H1 (cell line): Measurements from ENCODE around the gene RILP. TPM values are rescaled to one million over a fixed set of nuclear protein-coding genes. Genes with fewer than 3 reads are reported as not detected.
A peak's percentile ranks its signal among the peaks of the same experiment; 100 is the strongest.

Experiments
- CTCF ChIA-PET: fragments of 300-600 bp; sonication (Branson Sonifier 250); formaldehyde crosslinking; loops from one replicate; lab custom pipeline; 2021; ENCODE audit not compliant: partially characterized antibody; lab: Charles Lee
- POLR2A ChIA-PET: fragments of 300-600 bp; sonication (Branson Sonifier 250); formaldehyde crosslinking; loops from one replicate; lab custom pipeline; 2021; ENCODE audit warnings: inconsistent platforms; ENCODE audit not compliant: partially characterized antibody; lab: Charles Lee
- DNase-seq, 2 experiments: peaks; one replicate each; pipeline versions ENCODE4 v3.0.0 to v3.0.0-alpha.2; 2010 to 2022; ENCODE audit warnings: low spot score in 2 of 2, low read depth in 1 of 2, mixed read lengths in 1 of 2
- FAIRE-seq: peaks from 2 replicates; lab custom pipeline; 2011; peaks lifted over from hg19 to GRCh38; lab: Jason Lieb, UNC
- H2AFZ ChIP-seq: 2 replicates; pipeline ENCODE4 v1.8.1; 2012; ENCODE audit warnings: low read length, inconsistent platforms
- H2AK5ac ChIP-seq: 2 replicates; pipeline ENCODE4 v1.6.1; 2013; ENCODE audit warnings: low read depth, low read length
- H2BK120ac ChIP-seq: replicated peaks from 2 replicates; pipeline ENCODE3; 2013; ENCODE audit warnings: low read depth, low read length, inconsistent platforms
- H2BK12ac ChIP-seq: 2 replicates; pipeline ENCODE4 v1.6.1; 2013; ENCODE audit warnings: low read depth, low read length
- H2BK15ac ChIP-seq: 2 replicates; pipeline ENCODE4 v1.6.1; 2013; ENCODE audit warnings: low read length
- H2BK20ac ChIP-seq: 2 replicates; pipeline ENCODE4 v1.6.1; 2013; ENCODE audit warnings: low read length
- H2BK5ac ChIP-seq: 2 replicates; pipeline ENCODE4 v1.6.1; 2013; ENCODE audit warnings: low read depth, low read length
- H3K14ac ChIP-seq: 2 replicates; pipeline ENCODE4 v1.6.1; 2013; ENCODE audit warnings: inconsistent platforms; ENCODE audit not compliant: insufficient read length
- H3K18ac ChIP-seq: 2 replicates; pipeline ENCODE4 v1.6.1; 2013; ENCODE audit warnings: low read length; ENCODE audit errors: extremely low read depth
- H3K23ac ChIP-seq: 2 replicates; pipeline ENCODE4 v1.6.1; 2013; ENCODE audit warnings: inconsistent platforms; ENCODE audit not compliant: insufficient read length
- H3K23me2 ChIP-seq: 2 replicates; pipeline ENCODE4 v1.6.1; 2013; ENCODE audit warnings: low read depth, low read length
- H3K27ac ChIP-seq: 2 replicates; pipeline ENCODE4 v1.6.1; 2011; ENCODE audit warnings: low read depth, low read length, inconsistent platforms
- H3K27me3 ChIP-seq, 4 experiments: replicated peaks in 1 of 4; 1 replicate in 1 of 4; 2 replicates in 3 of 4; pipeline versions ENCODE4 v1.6.1 to v1.8.1; 2011 to 2013; ENCODE audit warnings: low read length in 3 of 4, mild to moderate bottlenecking in 3 of 4, inconsistent platforms in 2 of 4, mixed read lengths in 2 of 4, moderate library complexity in 1 of 4; ENCODE audit not compliant: control insufficient read depth in 3 of 4, insufficient read depth in 3 of 4; ENCODE audit errors: extremely low read depth in 1 of 4
- H3K36me3 ChIP-seq, 4 experiments: 2 replicates each; pipeline versions ENCODE4 v1.6.1 to v1.8.1; 2011 to 2013; ENCODE audit warnings: mild to moderate bottlenecking in 4 of 4, low read length in 3 of 4, moderate library complexity in 2 of 4, control low read depth in 1 of 4, inconsistent platforms in 1 of 4; ENCODE audit not compliant: insufficient read depth in 4 of 4, control insufficient read depth in 2 of 4
- H3K4ac ChIP-seq: replicated peaks from 2 replicates; pipeline ENCODE3; 2013; ENCODE audit warnings: low read length, low read depth, mixed read lengths, inconsistent platforms; ENCODE audit not compliant: insufficient read length
- H3K4me1 ChIP-seq, 4 experiments: replicated peaks in 1 of 4; 1 replicate in 1 of 4; 2 replicates in 3 of 4; pipeline versions ENCODE4 v1.6.1 to v1.8.1; 2011 to 2013; ENCODE audit warnings: low read length in 3 of 4, inconsistent platforms in 2 of 4, mixed read lengths in 1 of 4; ENCODE audit not compliant: insufficient read depth in 4 of 4, control insufficient read depth in 3 of 4
- H3K4me2 ChIP-seq, 2 experiments: 2 replicates each; pipeline versions ENCODE4 v1.6.1 to v1.8.1; 2011 to 2013; ENCODE audit warnings: low read depth in 2 of 2, low read length in 2 of 2, control low read depth in 1 of 2, inconsistent platforms in 1 of 2, mild to moderate bottlenecking in 1 of 2; ENCODE audit not compliant: insufficient read depth in 1 of 2
- H3K4me3 ChIP-seq, 4 experiments: fragments of 200-600, 300-600 bp in 1 of 4; sonication (generic), shearing (Covaris generic), sonication (Bioruptor Twin) in 1 of 4; 2 replicates each; pipeline versions ENCODE4 v1.5.1 to v1.8.1; 2011 to 2016; ENCODE audit warnings: low read length in 4 of 4, low read depth in 3 of 4, control low read depth in 2 of 4, inconsistent platforms in 2 of 4, mild to moderate bottlenecking in 2 of 4, mixed read lengths in 1 of 4, moderate library complexity in 1 of 4; ENCODE audit not compliant: insufficient read depth in 2 of 4; ENCODE audit errors: extremely low read depth in 1 of 4
- H3K56ac ChIP-seq: replicated peaks from 2 replicates; pipeline ENCODE3; 2013; ENCODE audit warnings: low read depth, mild to moderate bottlenecking, mixed read lengths, low read length, inconsistent platforms; ENCODE audit not compliant: insufficient read length
- H3K79me1 ChIP-seq: 2 replicates; pipeline ENCODE4 v1.6.1; 2013; ENCODE audit warnings: low read depth, low read length, control low read depth
- H3K79me2 ChIP-seq, 2 experiments: 2 replicates each; pipeline versions ENCODE4 v1.6.1 to v1.8.1; 2012 to 2013; ENCODE audit warnings: low read length in 2 of 2, mild to moderate bottlenecking in 2 of 2, inconsistent platforms in 1 of 2; ENCODE audit not compliant: insufficient read depth in 2 of 2, control insufficient read depth in 1 of 2
- H3K9ac ChIP-seq, 4 experiments: replicated peaks in 1 of 4; 1 replicate in 1 of 4; 2 replicates in 3 of 4; pipeline versions ENCODE4 v1.6.1 to v1.8.1; 2011 to 2013; ENCODE audit warnings: low read depth in 3 of 4, low read length in 3 of 4, control low read depth in 2 of 4, mild to moderate bottlenecking in 2 of 4, moderate library complexity in 2 of 4, inconsistent platforms in 1 of 4; ENCODE audit errors: extremely low read depth in 1 of 4
- H3K9me3 ChIP-seq, 2 experiments: 2 replicates each; pipeline versions ENCODE4 v1.6.1 to v1.8.1; 2012 to 2013; ENCODE audit warnings: mild to moderate bottlenecking in 2 of 2, moderate library complexity in 2 of 2, control low read depth in 1 of 2, inconsistent platforms in 1 of 2, low read depth in 1 of 2, low read length in 1 of 2, mixed read lengths in 1 of 2; ENCODE audit not compliant: insufficient read depth in 2 of 2
- H4K20me1 ChIP-seq, 2 experiments: replicated peaks in 1 of 2; 2 replicates each; pipeline versions ENCODE3 to v1.8.1; 2011 to 2013; ENCODE audit warnings: inconsistent platforms in 2 of 2, low read length in 2 of 2, mild to moderate bottlenecking in 1 of 2; ENCODE audit not compliant: insufficient read depth in 2 of 2, control insufficient read depth in 1 of 2
- H4K5ac ChIP-seq: 2 replicates; pipeline ENCODE4 v1.6.1; 2013; ENCODE audit warnings: low read length, low read depth, mixed read lengths, inconsistent platforms; ENCODE audit not compliant: insufficient read length
- H4K8ac ChIP-seq: 2 replicates; pipeline ENCODE4 v1.8.0; 2013; ENCODE audit warnings: mild to moderate bottlenecking, moderate library complexity, low read length, inconsistent platforms; ENCODE audit not compliant: insufficient read depth; ENCODE audit errors: extremely low read depth
- H4K91ac ChIP-seq: replicated peaks from 2 replicates; pipeline ENCODE3; 2013; ENCODE audit warnings: low read length, mixed read lengths, inconsistent platforms; ENCODE audit not compliant: insufficient read length
- BRCA1 ChIP-seq: IDR thresholded peaks from 2 replicates; pipeline ENCODE4 v1.6.1; 2012; ENCODE audit warnings: low read depth, low read length, improper control_type of control experiment
- CHD2 ChIP-seq: IDR thresholded peaks from 2 replicates; pipeline ENCODE4 v1.6.1; 2012; ENCODE audit warnings: low read length, improper control_type of control experiment
- NRF1 ChIP-seq: IDR thresholded peaks from 2 replicates; pipeline ENCODE4 v1.6.1; 2011; ENCODE audit warnings: mild to moderate bottlenecking, low read depth, low read length, improper control_type of control experiment
- SP1 ChIP-seq: IDR thresholded peaks from 2 replicates; pipeline ENCODE4 v1.6.1; 2011; ENCODE audit warnings: low read depth, low read length
- SP2 ChIP-seq: IDR thresholded peaks from 2 replicates; pipeline ENCODE4 v1.6.1; 2012; ENCODE audit warnings: mild to moderate bottlenecking, low read length, inconsistent platforms
- WGBS, 2 experiments: shearing (Covaris generic) in 1 of 2; methylation state at CpG; one replicate each; pipeline versions ENCODE4 v1.1.6 to v1.1.7; 2013 to 2015; ENCODE audit warnings: low lambda C conversion rate in 2 of 2, mixed read lengths in 2 of 2, inconsistent platforms in 1 of 2, low coverage in 1 of 2, missing lambda C conversion rate in 1 of 2; ENCODE audit not compliant: insufficient replicate concordance in 2 of 2, insufficient coverage in 1 of 2, insufficient read length in 1 of 2; ENCODE audit errors: extremely low coverage in 1 of 2, missing lambda C conversion rate in 1 of 2; 5-methylcytosine and 5-hydroxymethylcytosine counted together
- polyA plus RNA-seq, 7 experiments: library from polyadenylated mRNA; depleted of rRNA in 3 of 7; stranded (reverse) in 5 of 7; unstranded in 2 of 7; fragments of >200 nt in 5 of 7; fragments of 200-250 nt in 2 of 7; gene quantifications; 1 replicate in 5 of 7; 2 replicates in 1 of 7; 4 replicates in 1 of 7; pipeline versions ENCODE4 v1.2.1 to v1.2.3, GENCODE V29; 2011 to 2013; ENCODE audit warnings: missing spikeins in 2 of 7, mixed read lengths in 2 of 7
- total RNA-seq: library from RNA; stranded (reverse); fragmentation: NEBNext Ultra II Directional; extraction: Animal tissue kit (Norgen Biotek cat#: 25700); gene quantifications from 2 replicates; pipeline ENCODE4 v1.2.1, GENCODE V29; 2021
- TF ChIP-seq, protein P1 (sequence below), 3 experiments: IDR thresholded peaks; 1 replicate in 2 of 3; 2 replicates in 1 of 3; pipeline versions ENCODE4 v1.5.1 to v1.6.1; 2011; ENCODE audit warnings: low read length in 3 of 3, mild to moderate bottlenecking in 3 of 3, inconsistent platforms in 2 of 3, low read depth in 1 of 3, moderate library complexity in 1 of 3; ENCODE audit not compliant: insufficient read depth in 1 of 3; ENCODE audit errors: control extremely low read depth in 1 of 3
- TF ChIP-seq, protein P2 (sequence below): IDR thresholded peaks from 2 replicates; pipeline ENCODE4 v1.6.1; 2011; ENCODE audit warnings: low read length, improper control_type of control experiment

Gene RILP
- total and polyA plus RNA-seq, 2 of the 8 experiments (the other 6 are each of a cell fraction or from before 2014, with no cell fraction given) = 6.8 to 7.2 TPM

- H3K27ac ChIP-seq = no peak overlapping the region
- WGBS, 2 experiments = 9% methylated on average over 39 of the region's 90 CpGs; no CpG with 5 or more reads in 1 of the 2 experiments
- no peaks in the 10 kb centered on the region for H4K20me1 ChIP-seq
- no peak overlapping the region for H3K56ac ChIP-seq
- no peak overlapping the region; the same call in 1 of the 2 replicates for H3K18ac ChIP-seq
- peak overlapping the region; percentile 31 to 73; a peak in 3 of 4 replicates for H3K4me2 ChIP-seq
- H3K79me1 ChIP-seq = no peaks in the 10 kb centered on the region
- H4K91ac ChIP-seq = no peak overlapping the region
- peak overlapping the region; percentile 15 to 63 (median 44); a peak in 7 of 8 replicates for H3K4me3 ChIP-seq
- ChIA-PET POLR2A (interaction anchor here (0.6 to 0.9 kb wide), 2 partner anchors 48 to 81 kb away, joined by 3 read pairs; partner anchors contain the start of gene PITPNA), CTCF (interaction anchor here (1.3 to 1.6 kb wide), 2 partner anchors 8 to 65 kb away, joined by 4 read pairs; no protein-coding TSS in a partner anchor)
- no peaks in the 10 kb centered on the region for H3K9me3 ChIP-seq
- H2BK120ac ChIP-seq = no peak overlapping the region
- H3K9ac ChIP-seq = peak overlapping the region in 1 of 4 experiments; percentile 38; a peak in 1 of 7 replicates
- no peak overlapping the region for H3K4ac ChIP-seq
- no peak for FAIRE-seq
- 0 out of 2 replicates have a peak overlapping the region, but pooled peaks have one; percentile 43 for H2BK12ac ChIP-seq
- no peak overlapping the region for H2BK5ac ChIP-seq
- no peaks in the 10 kb centered on the region for H3K36me3 ChIP-seq
- peaks cover 6% of the 10 kb centered on the region; the same call in 1 of the 2 replicates for H3K23me2 ChIP-seq
- H3K27me3 ChIP-seq = peaks cover 0 to 19% (median 8%) of the 10 kb centered on the region in 4 experiments; a peak in 5 of 7 replicates
- no peak overlapping the region for H2BK15ac ChIP-seq
- no peak overlapping the region for H2AFZ ChIP-seq
- H2AK5ac ChIP-seq = no peak overlapping the region
- peaks cover 0 to 52% (median 25%) of the 10 kb centered on the region in 4 experiments; a peak in 6 of 7 replicates for H3K4me1 ChIP-seq
- H3K14ac ChIP-seq = no peak overlapping the region
- no peak overlapping the region for H4K5ac ChIP-seq
- H3K79me2 ChIP-seq = no peaks in the 10 kb centered on the region
- no peak overlapping the region for H3K23ac ChIP-seq
- no peak overlapping the region for H2BK20ac ChIP-seq
- peak overlapping the region; percentile 40; the same call in 1 of the 2 replicates for H4K8ac ChIP-seq
- DNase-seq = peak in 1 of 2 experiments; percentile 88
- TF ChIP-seq CHD2 (no peak), BRCA1 (no peak), NRF1 (no peak), SP2 (no peak), SP1 (0 out of 2 replicates have a peak, but pooled peaks have one; percentile 30)
- TF ChIP-seq, protein P1, sequence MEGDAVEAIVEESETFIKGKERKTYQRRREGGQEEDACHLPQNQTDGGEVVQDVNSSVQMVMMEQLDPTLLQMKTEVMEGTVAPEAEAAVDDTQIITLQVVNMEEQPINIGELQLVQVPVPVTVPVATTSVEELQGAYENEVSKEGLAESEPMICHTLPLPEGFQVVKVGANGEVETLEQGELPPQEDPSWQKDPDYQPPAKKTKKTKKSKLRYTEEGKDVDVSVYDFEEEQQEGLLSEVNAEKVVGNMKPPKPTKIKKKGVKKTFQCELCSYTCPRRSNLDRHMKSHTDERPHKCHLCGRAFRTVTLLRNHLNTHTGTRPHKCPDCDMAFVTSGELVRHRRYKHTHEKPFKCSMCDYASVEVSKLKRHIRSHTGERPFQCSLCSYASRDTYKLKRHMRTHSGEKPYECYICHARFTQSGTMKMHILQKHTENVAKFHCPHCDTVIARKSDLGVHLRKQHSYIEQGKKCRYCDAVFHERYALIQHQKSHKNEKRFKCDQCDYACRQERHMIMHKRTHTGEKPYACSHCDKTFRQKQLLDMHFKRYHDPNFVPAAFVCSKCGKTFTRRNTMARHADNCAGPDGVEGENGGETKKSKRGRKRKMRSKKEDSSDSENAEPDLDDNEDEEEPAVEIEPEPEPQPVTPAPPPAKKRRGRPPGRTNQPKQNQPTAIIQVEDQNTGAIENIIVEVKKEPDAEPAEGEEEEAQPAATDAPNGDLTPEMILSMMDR (IDR thresholded peaks at IDR 0.05; ENCODE audit: control extremely low read depth in 1 of 3, insufficient read depth in 1 of 3, low read depth in 1 of 3, low read length in 3 of 3) = peak; percentile 62 to 89 (median 69)
- TF ChIP-seq, protein P2, sequence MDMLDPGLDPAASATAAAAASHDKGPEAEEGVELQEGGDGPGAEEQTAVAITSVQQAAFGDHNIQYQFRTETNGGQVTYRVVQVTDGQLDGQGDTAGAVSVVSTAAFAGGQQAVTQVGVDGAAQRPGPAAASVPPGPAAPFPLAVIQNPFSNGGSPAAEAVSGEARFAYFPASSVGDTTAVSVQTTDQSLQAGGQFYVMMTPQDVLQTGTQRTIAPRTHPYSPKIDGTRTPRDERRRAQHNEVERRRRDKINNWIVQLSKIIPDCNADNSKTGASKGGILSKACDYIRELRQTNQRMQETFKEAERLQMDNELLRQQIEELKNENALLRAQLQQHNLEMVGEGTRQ = no peak
Observed at GRCh38 chr17:1643293-1643998, 6.2 kb downstream of the RILP start.
